CD4-positive, alpha-beta T cell treated with Interleukin-10 for 1 hour (primary cell): ENCODE results near the gene EIF5A2.

Experiments used
- DNase-seq: peaks from one replicate; pipeline ENCODE4 v3.0.0-alpha.2; 2020

EIF5A2 gene

DNA sequence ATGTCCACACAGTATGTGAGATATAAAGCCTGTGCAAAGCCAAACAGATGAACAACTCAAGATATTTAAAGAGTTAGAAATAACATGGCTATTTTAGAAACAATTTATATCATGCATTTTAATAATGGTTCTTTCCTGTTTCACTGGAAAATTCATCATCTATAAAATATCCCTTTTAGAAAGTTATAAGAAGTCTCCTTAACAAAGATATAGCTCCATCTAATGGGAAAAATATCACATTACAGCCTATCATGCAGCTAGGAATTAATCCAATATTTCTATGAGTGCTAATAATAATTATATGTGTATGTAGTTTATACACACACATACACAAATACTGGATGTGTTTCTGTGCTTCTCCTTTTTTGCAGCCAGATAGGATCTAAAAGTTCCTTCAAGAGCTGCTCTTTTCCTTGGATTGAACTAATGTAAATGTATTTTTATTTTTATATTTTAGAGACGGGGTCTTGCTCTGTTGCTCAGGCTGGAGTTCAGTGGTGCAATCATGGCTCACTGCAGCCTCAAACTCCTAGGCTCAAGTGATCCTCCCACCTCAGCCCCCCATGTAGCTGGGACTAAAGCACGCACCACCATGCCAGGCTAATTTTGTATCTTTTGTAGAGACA is 60.0 kb downstream of the EIF5A2 start:
- DNase-seq = no peak

DNA sequence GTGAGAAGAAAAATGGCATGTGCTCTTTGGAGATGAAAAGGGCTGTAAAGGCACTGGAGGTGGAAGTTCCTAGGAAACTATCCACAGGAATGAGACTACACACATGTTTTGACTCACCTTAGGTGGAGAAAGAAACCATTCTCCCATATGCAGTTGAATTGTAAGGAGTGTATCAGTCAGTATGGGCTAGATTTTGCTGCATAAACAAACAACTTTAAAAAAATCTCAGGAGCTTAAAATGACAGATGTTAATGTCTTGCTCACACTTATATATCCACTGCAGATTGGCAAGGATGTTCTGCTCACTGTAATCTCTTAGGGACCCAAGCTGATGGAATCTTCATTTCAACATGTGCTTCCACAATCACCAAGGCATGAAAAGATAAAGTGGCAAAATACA is 64.1 kb downstream of the EIF5A2 start:
- DNase-seq = no peak

DNA sequence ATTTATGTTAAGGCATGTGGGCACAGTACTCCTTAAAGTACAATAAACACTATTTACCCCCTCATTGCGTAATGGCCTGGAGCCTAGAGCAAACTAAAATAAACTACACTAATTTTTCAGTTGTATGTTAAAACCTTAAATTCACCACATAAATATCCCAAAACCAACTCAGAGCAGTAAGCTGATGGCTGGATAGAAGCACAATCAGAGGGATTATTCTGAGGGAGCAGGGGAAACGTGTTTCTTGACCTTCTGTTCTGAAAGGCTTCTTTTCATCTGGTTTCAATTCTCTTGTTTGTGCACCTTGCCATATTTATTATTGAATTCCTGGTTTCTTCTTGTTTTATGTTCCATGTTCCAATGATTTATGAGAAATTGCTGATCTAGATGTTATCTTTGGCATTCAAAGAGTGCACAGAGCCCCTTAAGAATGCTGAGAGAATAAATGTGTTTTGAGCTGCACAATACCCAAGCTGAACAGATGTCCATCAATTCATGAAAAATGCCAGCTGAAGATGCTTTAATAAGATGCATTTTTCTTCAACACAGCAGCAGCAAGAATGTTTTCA is 68.1 kb downstream of the EIF5A2 start:
- DNase-seq = no peak

DNA sequence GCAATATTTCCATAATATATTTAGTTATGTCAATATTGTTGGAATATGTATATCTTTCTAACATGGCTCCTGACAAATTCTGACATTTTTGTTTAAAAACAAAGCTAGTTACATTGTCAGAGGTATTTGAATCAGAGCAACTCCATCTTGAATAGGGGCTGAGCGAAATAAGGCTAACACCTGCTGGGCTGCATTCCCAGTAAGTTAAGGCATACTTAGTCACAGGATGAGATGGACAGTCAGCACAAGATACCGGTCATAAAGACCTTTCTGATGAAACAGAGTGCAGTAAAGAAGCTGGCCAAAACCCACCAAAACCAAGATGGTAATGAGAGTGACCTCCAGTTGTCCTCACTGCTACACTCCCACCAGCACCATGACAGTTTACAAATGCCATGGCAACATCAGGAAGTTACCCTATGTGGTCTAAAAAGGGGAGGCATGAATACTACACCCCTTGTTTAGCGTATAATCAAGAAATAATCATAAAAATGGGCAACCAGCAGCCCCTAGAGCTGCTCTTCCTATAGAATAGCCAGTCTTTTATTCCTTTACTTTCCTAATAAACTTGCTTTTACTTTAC is 68.8 kb downstream of the EIF5A2 start:
- no peak for DNase-seq
